Putamen (tissue), 1 donor: ENCODE results near the gene NDE1.
"Not testable (repeated sequence)": the region's sequence is repeated elsewhere in the genome, so short reads cannot be mapped to it uniquely, and the experiment has no call there.

Experiments used
- DNase-seq: peaks from one replicate; pipeline ENCODE4 v3.0.0-alpha.2; 2016; ENCODE audit warnings: low spot score

NDE1 gene

GRCh38 chr16:15650019-15650697, at the start of gene NDE1:
Gene NDE1, plus strand, starts transcription at chr16:15650245. Its CDS starts 14,534 bp downstream, at chr16:15664779.
- peak; percentile 90 for DNase-seq

- DNase-seq: no peak
Observed at GRCh38 chr16:15601212-15601879, 48.7 kb upstream of the NDE1 start.

- DNase-seq: no peak
Observed at GRCh38 chr16:15602285-15603044, 47.6 kb upstream of the NDE1 start.

GRCh38 chr16:15604460-15605440, 45.3 kb upstream of the NDE1 start:
- DNase-seq: no peak

GRCh38 chr16:15605839-15606517, 44.1 kb upstream of the NDE1 start:
- peak; percentile 68 for DNase-seq

GRCh38 chr16:15606518-15607220, 43.4 kb upstream of the NDE1 start:
- DNase-seq: no peak

- DNase-seq: not testable (repeated sequence)
Observed at GRCh38 chr16:15607221-15607699, 42.8 kb upstream of the NDE1 start.

- no peak for DNase-seq
Observed at GRCh38 chr16:15607700-15608396, 42.2 kb upstream of the NDE1 start.

- no peak for DNase-seq
Observed at GRCh38 chr16:15608398-15609285, 41.4 kb upstream of the NDE1 start.

- no peak for DNase-seq
Observed at GRCh38 chr16:15609286-15609649, 40.8 kb upstream of the NDE1 start.

- no peak for DNase-seq
Observed at GRCh38 chr16:15610369-15610871, 39.6 kb upstream of the NDE1 start.

GRCh38 chr16:15611610-15612009, 38.4 kb upstream of the NDE1 start:
- no peak for DNase-seq

- DNase-seq: no peak
Observed at GRCh38 chr16:15613676-15614075, 36.4 kb upstream of the NDE1 start.

- DNase-seq: no peak
Observed at GRCh38 chr16:15616012-15616411, 34.0 kb upstream of the NDE1 start.

- no peak for DNase-seq
Observed at GRCh38 chr16:15616475-15617165, 33.4 kb upstream of the NDE1 start.

GRCh38 chr16:15617901-15618300, 32.1 kb upstream of the NDE1 start:
- DNase-seq: no peak

GRCh38 chr16:15618392-15618791, 31.7 kb upstream of the NDE1 start:
- no peak for DNase-seq

GRCh38 chr16:15620611-15621195, 29.3 kb upstream of the NDE1 start:
- DNase-seq: no peak
